GM18909 (cell line): ENCODE results near the gene RTN3.

Experiments used
- ATAC-seq: cut with Tn5 transposase; IDR thresholded peaks from one replicate; pipeline ENCODE4 v1.9.1; 2021; ENCODE audit warnings: mild to moderate bottlenecking; ENCODE audit not compliant: unreplicated experiment, poor library complexity

The RTN3 gene

DNA sequence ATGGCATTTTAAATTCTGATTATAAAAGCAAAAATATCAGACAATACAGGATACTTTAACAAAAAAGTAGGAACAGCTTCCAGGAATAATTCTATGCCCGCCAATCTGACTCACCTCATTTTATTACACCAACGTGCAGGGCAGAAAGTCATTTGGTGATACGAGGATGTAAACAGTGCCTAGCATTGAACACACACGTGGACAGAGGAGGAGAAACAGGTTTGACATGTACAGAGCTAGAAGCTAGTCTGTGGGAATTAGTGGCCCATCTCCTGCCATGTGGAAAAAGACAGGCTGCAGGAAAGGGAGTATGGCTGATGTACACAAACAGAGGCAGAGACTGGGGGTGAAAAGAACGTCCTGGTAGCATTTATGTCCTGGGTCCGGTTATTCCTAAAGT, 123.0 kb downstream of the RTN3 start:
- no peak for ATAC-seq

- ATAC-seq, result no peak
Observed at GRCh38 chr11:63805844-63806415, 124.6 kb downstream of the RTN3 start.
